HepG2 (cell line): ENCODE measurements around the gene REEP3. TPM values are rescaled to one million over a fixed set of nuclear protein-coding genes. Genes with fewer than 3 reads are reported as not detected.
A peak's percentile ranks its signal among the peaks of the same experiment; 100 is the strongest.

Experiments
- ARID2 ChIP-seq: sonication (generic); formaldehyde crosslinking; IDR thresholded peaks from 2 replicates; pipeline ENCODE4 v1.8.1; 2022; ENCODE audit warnings: mild to moderate bottlenecking, missing genetic modification reagents, borderline replicate concordance
- DR1 ChIP-seq: sonication (generic); formaldehyde crosslinking; IDR thresholded peaks from 2 replicates; pipeline ENCODE4 v1.8.0; 2021; ENCODE audit warnings: mild to moderate bottlenecking, missing genetic modification reagents, inconsistent platforms
- FOSL2 ChIP-seq: sonication (generic); formaldehyde crosslinking; IDR thresholded peaks from 2 replicates; pipeline ENCODE4 v1.4.0; 2020; ENCODE audit warnings: missing genetic modification reagents
- LCORL ChIP-seq, 2 experiments: fragments of 450-650 bp in 1 of 2; sonication (generic) in 1 of 2; formaldehyde crosslinking in 1 of 2; IDR thresholded peaks; 2 replicates each; pipeline versions ENCODE4 v1.5.0 to v1.6.1; 2017 to 2020; ENCODE audit warnings: antibody characterized with exemption in 1 of 2, missing genetic modification reagents in 1 of 2
- PAWR ChIP-seq: sonication (generic); formaldehyde crosslinking; IDR thresholded peaks from 2 replicates; pipeline ENCODE4 v1.4.0; 2020; ENCODE audit warnings: missing genetic modification reagents, mild to moderate bottlenecking, borderline replicate concordance
- PHF8 ChIP-seq: sonication (generic); formaldehyde crosslinking; IDR thresholded peaks from 2 replicates; pipeline ENCODE4 v1.5.0; 2020; ENCODE audit warnings: missing genetic modification reagents
- SP1 ChIP-seq, 2 experiments: fragments of 450-650 bp in 1 of 2; sonication (generic) in 1 of 2; formaldehyde crosslinking in 1 of 2; IDR thresholded peaks; 2 replicates each; pipeline versions ENCODE4 v1.4.0 to v1.6.1; 2016 to 2020; ENCODE audit warnings: missing genetic modification reagents in 1 of 2
- WIZ ChIP-seq: sonication (generic); formaldehyde crosslinking; IDR thresholded peaks from 2 replicates; pipeline ENCODE4 v1.5.1; 2020; ENCODE audit warnings: mild to moderate bottlenecking, missing genetic modification reagents
- ZNF296 ChIP-seq: sonication (generic); formaldehyde crosslinking; conservative IDR thresholded peaks from 2 replicates; pipeline ENCODE4 v1.5.0; 2020; ENCODE audit warnings: mild to moderate bottlenecking, missing genetic modification reagents
- ZNF34 ChIP-seq: sonication (generic); formaldehyde crosslinking; IDR thresholded peaks from 2 replicates; pipeline ENCODE4 v1.4.0; 2020; ENCODE audit warnings: mild to moderate bottlenecking, missing genetic modification reagents, borderline replicate concordance
- ZNF660 ChIP-seq: sonication (generic); formaldehyde crosslinking; IDR thresholded peaks from 2 replicates; pipeline ENCODE4 v1.5.1; 2020; ENCODE audit warnings: mild to moderate bottlenecking, low read depth, missing genetic modification reagents, borderline replicate concordance
- ZNF670 ChIP-seq: sonication (generic); formaldehyde crosslinking; IDR thresholded peaks from 2 replicates; pipeline ENCODE4 v1.8.0; 2022; ENCODE audit warnings: mild to moderate bottlenecking, missing genetic modification reagents, borderline replicate concordance
- ZNF746 ChIP-seq: sonication (generic); formaldehyde crosslinking; IDR thresholded peaks from 2 replicates; pipeline ENCODE4 v1.8.0; 2022; ENCODE audit warnings: mild to moderate bottlenecking, missing genetic modification reagents
- ZNF777 ChIP-seq: sonication (generic); formaldehyde crosslinking; IDR thresholded peaks from 2 replicates; pipeline ENCODE4 v1.4.0; 2020; ENCODE audit warnings: missing genetic modification reagents
- polyA plus RNA-seq, 8 experiments: library from polyadenylated mRNA; depleted of rRNA in 3 of 8; stranded (reverse) in 7 of 8; unstranded in 1 of 8; fragments of >200 nt; fragmentation: Illumina TruSeq in 4 of 8; extraction: Trizol in 4 of 8; gene quantifications; 2 replicates each; pipeline versions ENCODE4 v1.2.1 to v1.2.3, GENCODE V29; 2011 to 2016; ENCODE audit warnings: low read depth in 4 of 8, missing spikeins in 1 of 8, mixed read lengths in 1 of 8; ENCODE audit not compliant: insufficient read depth in 1 of 8
- total RNA-seq, 5 experiments: library from RNA; depleted of rRNA; stranded (reverse); fragments of >200 nt; fragmentation: Illumina TruSeq; extraction: Trizol; gene quantifications; 2 replicates each; pipeline ENCODE4 v1.2.3, GENCODE V29; 2016; ENCODE audit warnings: low read depth in 1 of 5
- TF ChIP-seq, protein P1 (sequence below): sonication (generic); formaldehyde crosslinking; IDR thresholded peaks from 2 replicates; pipeline ENCODE4 v1.4.0; 2020; ENCODE audit warnings: missing genetic modification reagents
- TF ChIP-seq, protein P2 (sequence below): sonication (generic); formaldehyde crosslinking; IDR thresholded peaks from 2 replicates; pipeline ENCODE4 v1.5.0; 2020; ENCODE audit warnings: missing genetic modification reagents
- TF ChIP-seq, protein P3 (sequence below): sonication (generic); formaldehyde crosslinking; IDR thresholded peaks from 2 replicates; pipeline ENCODE4 v1.8.1; 2023; ENCODE audit warnings: mild to moderate bottlenecking, missing genetic modification reagents, borderline replicate concordance
- TF ChIP-seq, protein P4 (sequence below): IDR thresholded peaks from 2 replicates; pipeline ENCODE4 v1.6.1; 2016; ENCODE audit warnings: low read depth, missing genetic modification reagents, missing compliant biosample characterization

Gene REEP3
- total and polyA plus RNA-seq, 2 of the 13 experiments (the other 11 are each of a cell fraction or from before 2014, with no cell fraction given): 7.1 to 31.4 TPM

DNA sequence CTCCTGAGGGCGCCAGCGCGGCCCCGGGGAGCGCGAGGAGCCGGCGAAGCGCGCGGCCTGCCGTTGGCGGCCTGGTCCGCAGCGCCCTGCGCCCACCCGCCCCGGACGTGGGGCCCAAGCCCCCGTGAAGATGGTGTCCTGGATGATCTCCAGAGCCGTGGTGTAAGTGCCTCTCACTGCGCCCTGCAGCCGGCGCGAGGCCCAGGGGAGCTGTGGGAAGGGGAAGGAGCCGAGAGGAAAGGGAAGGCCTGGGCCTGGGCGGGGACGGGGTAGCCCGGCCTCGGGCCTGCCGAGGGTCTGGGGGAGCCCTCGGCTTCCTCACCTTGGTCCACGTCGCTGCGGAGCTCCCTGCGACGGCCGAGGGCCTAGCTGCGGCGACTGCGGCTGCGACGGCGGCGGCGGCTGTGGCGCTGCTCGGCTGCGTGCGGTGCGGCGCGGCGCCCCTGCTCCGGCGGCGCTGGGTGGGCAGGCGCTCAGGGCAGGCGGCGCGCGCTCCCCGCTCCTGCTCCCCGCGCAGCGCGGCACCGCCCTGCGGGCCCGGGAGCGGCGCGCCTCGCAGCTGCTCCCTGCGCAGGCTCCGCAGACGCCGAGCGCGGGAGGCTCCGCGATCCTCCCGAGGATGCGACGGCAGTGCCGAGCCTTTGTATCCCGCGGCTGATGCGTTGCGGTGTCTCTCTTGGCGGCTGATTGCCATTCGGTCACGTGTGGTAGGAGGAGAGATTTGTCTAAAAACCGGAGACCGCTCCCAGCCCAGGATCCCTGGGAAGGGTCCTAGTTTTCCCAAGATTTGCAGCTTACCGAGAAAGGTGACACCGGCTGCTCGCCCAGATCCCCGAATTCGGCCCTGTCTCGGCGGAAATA, 445 bp downstream of the REEP3 start (continued):
- no peak; the same call in 1 of the 2 replicates for TF ChIP-seq FOSL2 (CRISPR knock-in tag)
- TF ChIP-seq, protein P1, sequence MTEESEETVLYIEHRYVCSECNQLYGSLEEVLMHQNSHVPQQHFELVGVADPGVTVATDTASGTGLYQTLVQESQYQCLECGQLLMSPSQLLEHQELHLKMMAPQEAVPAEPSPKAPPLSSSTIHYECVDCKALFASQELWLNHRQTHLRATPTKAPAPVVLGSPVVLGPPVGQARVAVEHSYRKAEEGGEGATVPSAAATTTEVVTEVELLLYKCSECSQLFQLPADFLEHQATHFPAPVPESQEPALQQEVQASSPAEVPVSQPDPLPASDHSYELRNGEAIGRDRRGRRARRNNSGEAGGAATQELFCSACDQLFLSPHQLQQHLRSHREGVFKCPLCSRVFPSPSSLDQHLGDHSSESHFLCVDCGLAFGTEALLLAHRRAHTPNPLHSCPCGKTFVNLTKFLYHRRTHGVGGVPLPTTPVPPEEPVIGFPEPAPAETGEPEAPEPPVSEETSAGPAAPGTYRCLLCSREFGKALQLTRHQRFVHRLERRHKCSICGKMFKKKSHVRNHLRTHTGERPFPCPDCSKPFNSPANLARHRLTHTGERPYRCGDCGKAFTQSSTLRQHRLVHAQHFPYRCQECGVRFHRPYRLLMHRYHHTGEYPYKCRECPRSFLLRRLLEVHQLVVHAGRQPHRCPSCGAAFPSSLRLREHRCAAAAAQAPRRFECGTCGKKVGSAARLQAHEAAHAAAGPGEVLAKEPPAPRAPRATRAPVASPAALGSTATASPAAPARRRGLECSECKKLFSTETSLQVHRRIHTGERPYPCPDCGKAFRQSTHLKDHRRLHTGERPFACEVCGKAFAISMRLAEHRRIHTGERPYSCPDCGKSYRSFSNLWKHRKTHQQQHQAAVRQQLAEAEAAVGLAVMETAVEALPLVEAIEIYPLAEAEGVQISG: peak; percentile 47; the same call in 1 of the 2 replicates
- peak; percentile 98 for TF ChIP-seq PHF8
- peak; percentile 18; the same call in 1 of the 2 replicates for TF ChIP-seq DR1 (CRISPR knock-in tag)
- no peak for TF ChIP-seq ZNF34
- peak; percentile 75; the same call in 1 of the 2 replicates for TF ChIP-seq ZNF670 (CRISPR knock-in tag)
- no peak for TF ChIP-seq ZNF660
- TF ChIP-seq WIZ (CRISPR knock-in tag): no peak
- TF ChIP-seq, protein P2, sequence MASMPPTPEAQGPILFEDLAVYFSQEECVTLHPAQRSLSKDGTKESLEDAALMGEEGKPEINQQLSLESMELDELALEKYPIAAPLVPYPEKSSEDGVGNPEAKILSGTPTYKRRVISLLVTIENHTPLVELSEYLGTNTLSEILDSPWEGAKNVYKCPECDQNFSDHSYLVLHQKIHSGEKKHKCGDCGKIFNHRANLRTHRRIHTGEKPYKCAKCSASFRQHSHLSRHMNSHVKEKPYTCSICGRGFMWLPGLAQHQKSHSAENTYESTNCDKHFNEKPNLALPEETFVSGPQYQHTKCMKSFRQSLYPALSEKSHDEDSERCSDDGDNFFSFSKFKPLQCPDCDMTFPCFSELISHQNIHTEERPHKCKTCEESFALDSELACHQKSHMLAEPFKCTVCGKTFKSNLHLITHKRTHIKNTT (CRISPR knock-in tag): no peak
- TF ChIP-seq ZNF746: 0 out of 2 replicates have a peak, but pooled peaks have one; percentile 25
- peak; percentile 45; the same call in 1 of the 2 replicates for TF ChIP-seq LCORL (IDR thresholded peaks at IDR 0.05)
- peak; percentile 51; the same call in 1 of the 2 replicates for TF ChIP-seq LCORL (CRISPR knock-in tag; IDR thresholded peaks at IDR 0.05)
- TF ChIP-seq, protein P3, sequence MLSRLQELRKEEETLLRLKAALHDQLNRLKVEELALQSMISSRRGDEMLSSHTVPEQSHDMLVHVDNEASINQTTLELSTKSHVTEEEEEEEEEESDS (CRISPR knock-in tag): 0 out of 2 replicates have a peak, but pooled peaks have one; percentile 44
- TF ChIP-seq SP1 (IDR thresholded peaks at IDR 0.05): no peak
- peak; percentile 13; the same call in 1 of the 2 replicates for TF ChIP-seq SP1 (CRISPR knock-in tag; IDR thresholded peaks at IDR 0.05)
- peak; percentile 52; the same call in 1 of the 2 replicates for TF ChIP-seq ZNF777
- TF ChIP-seq ZNF296: no peak
- TF ChIP-seq ARID2: 0 out of 2 replicates have a peak, but pooled peaks have one; percentile 20
- TF ChIP-seq, protein P4, sequence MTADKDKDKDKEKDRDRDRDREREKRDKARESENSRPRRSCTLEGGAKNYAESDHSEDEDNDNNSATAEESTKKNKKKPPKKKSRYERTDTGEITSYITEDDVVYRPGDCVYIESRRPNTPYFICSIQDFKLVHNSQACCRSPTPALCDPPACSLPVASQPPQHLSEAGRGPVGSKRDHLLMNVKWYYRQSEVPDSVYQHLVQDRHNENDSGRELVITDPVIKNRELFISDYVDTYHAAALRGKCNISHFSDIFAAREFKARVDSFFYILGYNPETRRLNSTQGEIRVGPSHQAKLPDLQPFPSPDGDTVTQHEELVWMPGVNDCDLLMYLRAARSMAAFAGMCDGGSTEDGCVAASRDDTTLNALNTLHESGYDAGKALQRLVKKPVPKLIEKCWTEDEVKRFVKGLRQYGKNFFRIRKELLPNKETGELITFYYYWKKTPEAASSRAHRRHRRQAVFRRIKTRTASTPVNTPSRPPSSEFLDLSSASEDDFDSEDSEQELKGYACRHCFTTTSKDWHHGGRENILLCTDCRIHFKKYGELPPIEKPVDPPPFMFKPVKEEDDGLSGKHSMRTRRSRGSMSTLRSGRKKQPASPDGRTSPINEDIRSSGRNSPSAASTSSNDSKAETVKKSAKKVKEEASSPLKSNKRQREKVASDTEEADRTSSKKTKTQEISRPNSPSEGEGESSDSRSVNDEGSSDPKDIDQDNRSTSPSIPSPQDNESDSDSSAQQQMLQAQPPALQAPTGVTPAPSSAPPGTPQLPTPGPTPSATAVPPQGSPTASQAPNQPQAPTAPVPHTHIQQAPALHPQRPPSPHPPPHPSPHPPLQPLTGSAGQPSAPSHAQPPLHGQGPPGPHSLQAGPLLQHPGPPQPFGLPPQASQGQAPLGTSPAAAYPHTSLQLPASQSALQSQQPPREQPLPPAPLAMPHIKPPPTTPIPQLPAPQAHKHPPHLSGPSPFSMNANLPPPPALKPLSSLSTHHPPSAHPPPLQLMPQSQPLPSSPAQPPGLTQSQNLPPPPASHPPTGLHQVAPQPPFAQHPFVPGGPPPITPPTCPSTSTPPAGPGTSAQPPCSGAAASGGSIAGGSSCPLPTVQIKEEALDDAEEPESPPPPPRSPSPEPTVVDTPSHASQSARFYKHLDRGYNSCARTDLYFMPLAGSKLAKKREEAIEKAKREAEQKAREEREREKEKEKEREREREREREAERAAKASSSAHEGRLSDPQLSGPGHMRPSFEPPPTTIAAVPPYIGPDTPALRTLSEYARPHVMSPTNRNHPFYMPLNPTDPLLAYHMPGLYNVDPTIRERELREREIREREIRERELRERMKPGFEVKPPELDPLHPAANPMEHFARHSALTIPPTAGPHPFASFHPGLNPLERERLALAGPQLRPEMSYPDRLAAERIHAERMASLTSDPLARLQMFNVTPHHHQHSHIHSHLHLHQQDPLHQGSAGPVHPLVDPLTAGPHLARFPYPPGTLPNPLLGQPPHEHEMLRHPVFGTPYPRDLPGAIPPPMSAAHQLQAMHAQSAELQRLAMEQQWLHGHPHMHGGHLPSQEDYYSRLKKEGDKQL (CRISPR knock-in tag): no peak
- TF ChIP-seq PAWR (CRISPR knock-in tag): no peak
